ENCODE data around the gene THSD4.
"Not testable (repeated sequence)": the region's sequence is repeated elsewhere in the genome, so short reads cannot be mapped to it uniquely, and the experiment has no call there.

Gene THSD4

GRCh38 chr15:71294911-71295602, 179.8 kb downstream of the THSD4 start:
- no peak for DNase-seq (ENCODE audit: low read depth)

DNA sequence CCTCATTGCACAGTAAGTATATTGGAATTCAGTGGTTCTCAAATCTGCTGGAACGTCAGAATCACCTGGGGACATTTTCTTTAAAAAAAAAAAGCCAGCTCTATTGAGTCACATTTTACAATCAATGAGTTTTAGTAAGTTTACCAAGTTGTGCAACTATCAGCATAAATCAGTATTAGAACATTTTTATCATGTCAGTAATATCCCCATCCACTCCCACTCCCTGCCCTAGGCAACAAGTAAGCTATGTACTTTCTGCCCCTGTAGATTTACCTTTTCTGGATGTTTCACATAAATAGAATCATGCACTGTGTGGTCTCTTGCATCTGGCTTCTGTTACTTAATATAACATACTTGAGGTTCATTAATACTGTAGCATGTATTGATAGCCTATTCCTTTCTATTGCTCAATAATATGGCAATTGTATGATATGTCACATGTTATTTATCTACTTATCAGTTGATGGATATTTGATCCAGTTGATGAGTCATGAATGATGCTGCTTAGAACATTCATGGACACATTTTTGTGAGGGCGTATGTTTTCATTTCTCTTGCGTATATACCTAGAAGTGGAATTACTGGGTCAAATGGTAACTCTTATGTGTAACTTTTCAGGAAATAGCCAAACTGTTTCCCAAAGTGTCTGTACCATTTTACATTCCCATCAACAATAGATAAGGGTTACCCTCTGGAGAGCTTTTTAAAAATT, 180.5 kb downstream of the THSD4 start:
- DNase-seq (ENCODE audit: low read depth), result no peak

DNA sequence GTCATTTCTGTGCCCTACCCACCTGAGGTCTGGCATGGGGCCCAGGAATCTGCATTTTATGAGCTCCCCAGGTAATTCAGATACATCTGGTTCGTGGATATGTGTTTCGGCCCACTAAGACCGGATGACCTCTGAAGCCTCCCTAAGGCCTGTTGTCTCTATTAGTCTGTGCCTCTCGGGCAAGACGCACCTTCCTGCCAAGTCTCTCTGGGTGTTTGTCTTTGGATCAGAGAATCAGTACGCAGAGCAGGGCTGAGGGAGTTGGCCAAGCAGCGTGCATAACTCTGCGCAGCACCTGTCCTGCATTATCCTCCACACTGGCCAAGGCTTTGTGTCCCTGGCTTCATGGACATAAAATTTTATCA, 181.0 kb downstream of the THSD4 start:
- DNase-seq (ENCODE audit: low read depth), result no peak

DNA sequence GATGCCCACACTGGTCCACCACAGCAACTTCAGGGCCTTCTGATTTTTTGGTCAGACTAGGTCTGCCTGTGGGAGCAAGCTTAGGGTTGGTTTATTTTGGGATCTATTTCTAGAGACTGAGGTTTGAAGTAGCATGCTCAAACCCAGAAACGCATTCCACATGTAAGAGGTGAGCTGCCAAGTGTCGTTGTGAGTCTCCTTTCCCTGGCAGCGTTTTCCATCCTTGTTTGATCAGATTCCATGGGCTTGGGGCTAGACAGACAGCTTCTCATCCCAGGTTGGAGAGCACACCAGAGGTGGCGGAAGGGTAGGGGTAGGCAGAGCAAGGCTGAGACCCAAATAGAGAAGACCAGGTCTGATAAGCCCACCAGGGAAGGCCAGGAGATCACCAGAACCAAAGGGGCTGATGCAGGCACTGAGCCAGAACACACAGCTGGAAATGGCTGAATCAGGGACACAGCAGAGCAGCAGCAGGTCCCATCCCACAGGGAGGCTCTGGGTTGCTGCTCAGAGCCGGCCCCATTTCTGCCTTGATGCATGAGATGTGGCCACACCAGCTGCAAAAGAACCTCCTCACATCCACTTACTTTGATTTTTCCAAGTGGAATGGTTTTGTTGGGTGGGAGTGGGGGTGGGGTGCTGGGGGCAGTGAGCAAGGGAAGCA, 186.8 kb downstream of the THSD4 start:
- DNase-seq (ENCODE audit: low read depth), result no peak

DNA sequence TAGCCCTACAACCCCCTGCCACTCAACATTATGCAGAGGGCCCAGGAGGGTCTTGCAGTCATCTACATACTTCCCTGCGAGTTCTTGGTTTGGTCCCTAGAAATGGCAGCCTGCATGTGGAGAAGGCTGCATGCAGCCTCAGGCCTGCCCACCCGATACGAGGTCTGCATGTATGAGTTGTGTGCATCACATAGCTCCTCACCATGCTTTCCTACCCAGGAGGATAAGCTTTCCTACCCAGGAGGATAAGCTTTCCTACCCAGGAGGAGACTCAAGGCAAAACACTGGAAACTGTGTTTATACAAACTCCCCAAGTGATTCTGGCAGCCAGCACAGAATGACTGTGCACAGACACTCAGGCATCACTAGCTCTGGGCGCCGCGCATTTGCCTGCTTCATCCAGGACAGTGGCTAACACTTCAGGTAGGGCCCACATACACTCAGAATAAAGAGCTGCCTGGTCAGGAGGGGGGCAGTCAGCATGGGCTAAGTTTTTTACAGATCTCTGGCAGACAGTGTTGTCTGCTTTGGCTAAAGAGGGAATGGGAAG, 187.7 kb downstream of the THSD4 start:
- no peak for DNase-seq (ENCODE audit: low read depth)

DNA sequence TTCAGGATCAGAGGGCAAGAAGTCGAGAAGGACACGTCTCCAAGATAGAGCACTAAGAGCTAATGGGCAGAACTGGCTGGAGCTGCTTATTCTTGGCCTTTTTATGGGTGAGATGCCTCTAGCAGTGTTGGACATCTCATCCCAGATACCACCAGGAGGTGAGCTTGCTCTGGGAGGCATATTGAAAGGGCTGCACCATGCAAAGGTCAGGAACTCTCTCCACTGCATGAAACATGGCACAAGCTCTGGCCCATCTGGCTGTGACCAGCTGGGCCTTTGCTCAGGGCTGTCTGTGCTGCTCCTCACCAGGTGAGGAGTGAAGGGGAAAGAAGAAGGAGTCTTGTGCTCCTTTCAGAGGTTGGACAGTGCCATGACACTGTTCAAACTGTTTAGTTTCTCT, 188.7 kb downstream of the THSD4 start:
- DNase-seq (ENCODE audit: low read depth), result no peak

GRCh38 chr15:71304681-71305080, 189.4 kb downstream of the THSD4 start:
- no peak for DNase-seq (ENCODE audit: low read depth)

DNA sequence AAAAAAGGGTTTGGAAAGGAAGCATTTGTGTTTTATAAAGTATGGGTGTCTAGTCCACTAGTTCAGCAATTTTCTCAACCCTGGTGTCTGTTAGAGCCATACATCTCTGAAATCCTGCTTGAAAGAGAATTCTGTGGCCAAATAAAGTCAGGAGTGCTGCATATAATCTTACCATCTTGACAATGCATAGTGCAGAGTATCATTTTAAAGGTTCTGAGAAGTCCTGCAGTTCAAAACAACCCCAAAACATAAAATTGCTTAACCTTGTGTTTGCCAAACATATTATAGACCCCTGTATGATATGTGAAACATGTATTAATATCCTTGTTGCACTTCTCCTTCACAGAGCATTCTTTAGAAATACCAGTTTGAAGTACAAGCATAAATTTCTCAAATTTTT, 191.3 kb downstream of the THSD4 start:
- no peak for DNase-seq (ENCODE audit: low read depth)

- DNase-seq (ENCODE audit: low read depth), result no peak
Measured at GRCh38 chr15:71312194-71312708, 197.0 kb downstream of the THSD4 start.

- no peak for DNase-seq (ENCODE audit: low read depth)
Measured at GRCh38 chr15:71312731-71313460, 197.6 kb downstream of the THSD4 start.

DNA sequence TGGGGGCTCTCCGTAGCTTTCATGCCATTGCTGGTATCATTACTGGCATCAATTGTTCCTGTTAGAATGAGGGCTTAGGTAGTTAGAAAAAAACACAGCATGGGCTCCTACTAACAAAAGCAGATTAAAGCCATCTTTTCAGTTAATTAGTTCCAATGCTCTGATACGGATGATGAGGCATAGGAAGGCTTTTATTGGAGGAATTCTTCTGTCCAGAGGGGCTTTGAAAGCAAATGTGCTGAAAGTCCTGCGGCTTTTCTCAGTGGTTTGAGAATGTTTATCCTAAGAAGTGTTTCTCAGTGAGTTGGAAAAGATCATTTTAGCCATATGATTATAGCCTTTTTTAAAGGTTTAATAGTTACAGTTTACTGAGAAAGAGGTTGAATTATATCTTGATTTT, 198.5 kb downstream of the THSD4 start:
- no peak for DNase-seq (ENCODE audit: low read depth)

GRCh38 chr15:71314956-71315537, 199.8 kb downstream of the THSD4 start:
- DNase-seq (ENCODE audit: low read depth), result no peak

DNA sequence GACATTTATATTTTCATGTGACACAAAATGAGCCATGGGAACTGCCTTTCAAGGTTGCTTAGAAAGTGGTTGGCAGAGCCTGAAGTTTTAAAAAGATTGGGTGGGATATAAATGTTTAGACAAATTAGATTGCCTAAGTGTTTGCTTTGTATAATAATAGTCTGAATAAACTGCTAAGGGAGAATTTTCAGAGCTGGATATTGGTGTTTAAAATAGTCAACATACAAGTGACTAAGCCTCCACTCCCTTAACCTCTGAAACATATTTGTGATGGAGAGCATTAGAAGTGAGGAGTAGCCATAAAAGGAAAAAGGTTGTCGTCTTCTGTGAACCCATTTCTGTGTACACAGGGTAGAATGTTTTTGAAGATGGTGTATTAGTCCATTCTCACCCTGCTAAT, 201.6 kb downstream of the THSD4 start:
- DNase-seq (ENCODE audit: low read depth), result no peak

- not testable (repeated sequence) for DNase-seq (ENCODE audit: low read depth)
Measured at GRCh38 chr15:71319424-71319823, 204.2 kb downstream of the THSD4 start.

DNA sequence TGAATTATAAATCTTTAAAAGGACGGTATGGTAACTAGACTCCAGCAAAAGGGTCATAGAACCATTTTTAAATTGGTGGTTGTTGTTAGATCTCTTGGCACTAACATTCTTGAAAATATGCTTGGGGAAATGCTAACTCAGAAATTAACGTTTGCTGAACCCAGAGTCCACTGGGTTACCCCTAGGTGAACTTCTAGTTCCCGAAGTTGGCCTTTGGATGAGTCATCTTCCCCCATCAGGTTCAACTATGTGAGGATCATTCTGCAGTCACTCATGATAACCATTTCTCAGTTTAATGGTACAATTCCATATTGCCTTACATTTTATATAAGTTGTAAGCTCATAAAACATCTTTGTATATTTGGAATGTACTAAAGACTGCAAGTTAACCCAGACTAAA, 204.7 kb downstream of the THSD4 start:
- DNase-seq (ENCODE audit: low read depth), result no peak

- no peak for DNase-seq (ENCODE audit: low read depth)
Measured at GRCh38 chr15:71323082-71323481, 207.8 kb downstream of the THSD4 start.

- DNase-seq (ENCODE audit: low read depth), result no peak
Measured at GRCh38 chr15:71323584-71323983, 208.3 kb downstream of the THSD4 start.

- DNase-seq (ENCODE audit: low read depth), result no peak
Measured at GRCh38 chr15:71325481-71325880, 210.2 kb downstream of the THSD4 start.

- DNase-seq (ENCODE audit: low read depth), result no peak
Measured at GRCh38 chr15:71328453-71328852, 213.2 kb downstream of the THSD4 start.

DNA sequence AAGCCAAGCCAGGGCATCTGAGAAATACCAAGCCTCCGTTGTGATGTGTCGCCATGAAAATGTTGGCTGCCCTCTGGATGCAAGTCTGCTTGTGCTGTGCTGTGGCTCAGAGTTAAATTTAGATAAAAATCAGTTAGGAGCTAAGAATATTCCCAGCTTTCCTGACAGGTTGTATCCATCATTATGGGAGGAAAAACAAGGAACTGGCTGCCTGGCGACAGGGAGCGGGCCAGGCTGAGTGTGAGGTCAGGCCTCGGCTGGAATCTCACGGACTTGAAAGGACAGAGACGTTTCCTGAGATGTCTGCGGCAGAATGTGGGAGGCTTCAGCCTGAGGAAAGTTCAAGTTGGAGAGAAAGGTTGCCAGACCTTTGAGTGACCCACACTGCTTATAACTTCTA, 213.8 kb downstream of the THSD4 start:
- DNase-seq (ENCODE audit: low read depth), result no peak

DNA sequence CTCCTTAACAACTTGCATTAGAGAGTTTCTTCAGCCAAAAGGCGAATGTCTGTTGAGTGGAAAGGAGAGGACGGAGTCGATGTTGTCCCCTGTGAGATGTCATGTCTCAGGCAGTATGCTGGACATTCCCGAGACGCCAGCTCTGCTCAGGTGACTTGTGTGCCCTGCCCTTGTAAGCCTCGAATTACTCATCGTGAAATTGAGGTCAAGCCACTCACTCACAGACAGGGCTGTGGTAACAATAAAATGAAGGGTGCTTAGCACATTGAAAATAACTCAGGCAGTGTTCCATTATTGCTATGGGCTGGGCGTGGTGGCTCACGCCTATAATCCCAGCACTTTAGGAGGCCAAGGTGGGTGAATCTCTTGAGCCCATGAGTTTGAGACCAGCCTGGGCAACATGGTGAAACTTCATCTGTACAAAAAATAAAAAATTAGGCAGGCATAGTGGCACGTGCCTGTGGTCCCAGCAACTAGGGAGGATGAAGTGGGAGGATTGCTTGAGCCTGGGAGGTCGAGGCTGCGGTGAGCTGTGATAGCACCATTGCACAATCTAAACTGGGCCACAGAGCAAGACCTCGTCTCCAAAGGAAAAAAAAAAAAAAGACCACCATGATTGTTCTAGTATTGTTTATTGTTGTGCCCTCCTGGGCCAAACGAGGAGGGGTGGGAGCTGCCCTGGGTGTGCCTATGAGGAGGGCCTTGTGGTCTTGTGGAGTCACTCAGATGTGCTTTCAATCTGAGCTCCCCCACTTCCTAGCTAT, 214.4 kb downstream of the THSD4 start:
- DNase-seq (ENCODE audit: low read depth), result no peak
